ELR (cell line): ENCODE results near the gene OR10AD1.

ENCODE experiments used
- DNase-seq: peaks from one replicate; pipeline ENCODE4 v3.0.0-alpha.2; 2015; ENCODE audit warnings: low read depth

The OR10AD1 gene

GRCh38 chr12:48189331-48190125 is 13.6 kb downstream of the OR10AD1 start:
- peak; percentile 70 for DNase-seq

- peak; percentile 46 for DNase-seq
These were observed 15.0 kb downstream of the OR10AD1 start for GRCh38 chr12:48187916-48188695.

GRCh38 chr12:48185181-48185919 is 17.7 kb downstream of the OR10AD1 start:
- DNase-seq, result peak; percentile 41

GRCh38 chr12:48184549-48184922 is 18.6 kb downstream of the OR10AD1 start:
- no peak for DNase-seq

- no peak for DNase-seq
These were observed 19.1 kb downstream of the OR10AD1 start for GRCh38 chr12:48183876-48184548.

GRCh38 chr12:48183091-48183875 is 19.8 kb downstream of the OR10AD1 start, which contains the start of gene CCDC184:
TSS of gene CCDC184 (plus strand) at chr12:48183644. CDS start at chr12:48184123, 479 bp downstream.
- peak; percentile 85 for DNase-seq

- no peak for DNase-seq
These were observed 20.5 kb downstream of the OR10AD1 start for GRCh38 chr12:48182631-48183030.

- DNase-seq, result no peak
These were observed 22.1 kb downstream of the OR10AD1 start for GRCh38 chr12:48180857-48181495.

GRCh38 chr12:48180424-48180823 is 22.7 kb downstream of the OR10AD1 start:
- DNase-seq, result no peak

GRCh38 chr12:48179466-48179865 is 23.6 kb downstream of the OR10AD1 start:
- no peak for DNase-seq

GRCh38 chr12:48177982-48178381 is 25.1 kb downstream of the OR10AD1 start:
- no peak for DNase-seq

- DNase-seq, result no peak
These were observed 26.7 kb downstream of the OR10AD1 start for GRCh38 chr12:48176417-48176751.

GRCh38 chr12:48175613-48176416 is 27.3 kb downstream of the OR10AD1 start:
- no peak for DNase-seq

GRCh38 chr12:48169011-48169410 is 34.1 kb downstream of the OR10AD1 start:
- no peak for DNase-seq

- peak; percentile 70 for DNase-seq
These were observed 37.8 kb downstream of the OR10AD1 start for GRCh38 chr12:48165089-48165981.

- DNase-seq, result no peak
These were observed 38.6 kb downstream of the OR10AD1 start for GRCh38 chr12:48164451-48164850.

GRCh38 chr12:48163150-48163747 is 39.8 kb downstream of the OR10AD1 start:
- no peak for DNase-seq

GRCh38 chr12:48160807-48161206 is 42.3 kb downstream of the OR10AD1 start:
- no peak for DNase-seq
